Neuronal stem cell (in vitro differentiated cells): ENCODE measurements around the gene UCP1. TPM values are rescaled to one million over a fixed set of nuclear protein-coding genes. Genes with fewer than 3 reads are reported as not detected.

Experiments used
- DNase-seq: peaks from one replicate; pipeline ENCODE4 v3.0.0-alpha.2; 2013; ENCODE audit warnings: low spot score
- H2AFZ ChIP-seq: one replicate; pipeline ENCODE4 v1.6.1; 2013; ENCODE audit warnings: mild to moderate bottlenecking, low read length, inconsistent platforms
- H2AK5ac ChIP-seq: 2 replicates; pipeline ENCODE4 v1.6.1; 2013; ENCODE audit warnings: low read depth, mild to moderate bottlenecking, inconsistent platforms, low read length, moderate library complexity, mixed read lengths
- H2BK120ac ChIP-seq: 2 replicates; pipeline ENCODE4 v1.6.1; 2013; ENCODE audit warnings: low read depth, mild to moderate bottlenecking, inconsistent platforms, low read length, moderate library complexity, mixed read lengths
- H2BK12ac ChIP-seq: one replicate; pipeline ENCODE4 v1.6.1; 2013; ENCODE audit warnings: low read length, inconsistent platforms
- H2BK15ac ChIP-seq: 2 replicates; pipeline ENCODE4 v1.6.1; 2013; ENCODE audit warnings: mild to moderate bottlenecking, low read length, inconsistent platforms, mixed read lengths
- H2BK5ac ChIP-seq: one replicate; pipeline ENCODE4 v1.6.1; 2013; ENCODE audit warnings: inconsistent platforms, mild to moderate bottlenecking, low read length, moderate library complexity
- H3K14ac ChIP-seq: one replicate; pipeline ENCODE4 v1.6.1; 2013; ENCODE audit warnings: low read length, inconsistent platforms
- H3K18ac ChIP-seq: 2 replicates; pipeline ENCODE4 v1.6.1; 2013; ENCODE audit warnings: low read length, inconsistent platforms
- H3K23ac ChIP-seq: 2 replicates; pipeline ENCODE4 v1.6.1; 2013; ENCODE audit warnings: low read depth, mild to moderate bottlenecking, mixed read lengths, low read length, inconsistent platforms; ENCODE audit not compliant: poor library complexity
- H3K27ac ChIP-seq: replicated peaks from 3 replicates; pipeline ENCODE4 v1.5.1; 2013; ENCODE audit warnings: low read length, inconsistent platforms
- H3K27me3 ChIP-seq, 3 experiments: 2 replicates each; pipeline ENCODE4 v1.6.1; 2013; ENCODE audit warnings: low read length in 3 of 3, mild to moderate bottlenecking in 2 of 3, inconsistent platforms in 1 of 3, low read depth in 1 of 3, mixed read lengths in 1 of 3, moderate library complexity in 1 of 3; ENCODE audit not compliant: control insufficient read depth in 3 of 3, insufficient read depth in 3 of 3
- H3K36me3 ChIP-seq, 2 donors: replicated peaks in 1 of 2; 2 replicates each; pipeline ENCODE4 v1.6.1; 2013; ENCODE audit warnings: low read length in 2 of 2; ENCODE audit not compliant: control insufficient read depth in 2 of 2, insufficient read depth in 2 of 2
- H3K4ac ChIP-seq: 2 replicates; pipeline ENCODE4 v1.6.1; 2013; ENCODE audit warnings: inconsistent platforms, mild to moderate bottlenecking, low read length, moderate library complexity
- H3K4me1 ChIP-seq, 2 donors: 1 replicate in 1 of 2; 2 replicates in 1 of 2; pipeline ENCODE4 v1.6.1; 2013; ENCODE audit warnings: low read length in 2 of 2, low read depth in 1 of 2; ENCODE audit not compliant: control insufficient read depth in 2 of 2, insufficient read depth in 1 of 2
- H3K4me2 ChIP-seq: one replicate; pipeline ENCODE4 v1.6.1; 2013; ENCODE audit warnings: mild to moderate bottlenecking, low read length, inconsistent platforms; ENCODE audit not compliant: insufficient read depth, poor library complexity, severe bottlenecking
- H3K4me3 ChIP-seq, 2 donors: 2 replicates each; pipeline ENCODE4 v1.5.1; 2013; ENCODE audit warnings: low read length in 2 of 2, mild to moderate bottlenecking in 2 of 2, inconsistent platforms in 1 of 2, moderate library complexity in 1 of 2
- H3K79me1 ChIP-seq: one replicate; pipeline ENCODE4 v1.6.1; 2013; ENCODE audit warnings: low read depth, mild to moderate bottlenecking, inconsistent platforms, low read length, moderate library complexity
- H3K9ac ChIP-seq: one replicate; pipeline ENCODE4 v1.6.1; 2013; ENCODE audit warnings: mild to moderate bottlenecking, low read depth, low read length, inconsistent platforms; ENCODE audit not compliant: poor library complexity
- H3K9me3 ChIP-seq, 2 donors: replicated peaks in 1 of 2; 2 replicates each; pipeline versions ENCODE3 to v1.6.1; 2013; ENCODE audit warnings: low read length in 2 of 2, mild to moderate bottlenecking in 2 of 2, inconsistent platforms in 1 of 2, low read depth in 1 of 2, mixed read lengths in 1 of 2, moderate library complexity in 1 of 2; ENCODE audit not compliant: control insufficient read depth in 2 of 2, insufficient read depth in 1 of 2
- H4K8ac ChIP-seq: one replicate; pipeline ENCODE4 v1.6.1; 2013; ENCODE audit warnings: low read depth, mild to moderate bottlenecking, inconsistent platforms, low read length, moderate library complexity
- H4K91ac ChIP-seq: one replicate; pipeline ENCODE4 v1.6.1; 2013; ENCODE audit warnings: low read length, low read depth, mild to moderate bottlenecking, inconsistent platforms; ENCODE audit not compliant: poor library complexity
- WGBS, 2 donors: extraction: QIAGEN DNeasy Blood & Tissue Kit; methylation state at CpG; one replicate each; pipeline ENCODE4 v1.1.7; 2013; ENCODE audit warnings: missing lambda C conversion rate in 2 of 2, mixed read lengths in 1 of 2; ENCODE audit not compliant: insufficient read length in 2 of 2, insufficient replicate concordance in 1 of 2; ENCODE audit errors: extremely low coverage in 2 of 2; 5-methylcytosine and 5-hydroxymethylcytosine counted together
- polyA plus RNA-seq, 2 experiments: library from polyadenylated mRNA; stranded (reverse); fragments of 200-250 nt; gene quantifications; one replicate each; pipeline ENCODE4 v1.2.3, GENCODE V29; 2013

Gene UCP1, protein sequence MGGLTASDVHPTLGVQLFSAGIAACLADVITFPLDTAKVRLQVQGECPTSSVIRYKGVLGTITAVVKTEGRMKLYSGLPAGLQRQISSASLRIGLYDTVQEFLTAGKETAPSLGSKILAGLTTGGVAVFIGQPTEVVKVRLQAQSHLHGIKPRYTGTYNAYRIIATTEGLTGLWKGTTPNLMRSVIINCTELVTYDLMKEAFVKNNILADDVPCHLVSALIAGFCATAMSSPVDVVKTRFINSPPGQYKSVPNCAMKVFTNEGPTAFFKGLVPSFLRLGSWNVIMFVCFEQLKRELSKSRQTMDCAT
- polyA plus RNA-seq (2013, experiment 1 of 2), result 0.13 TPM
- 0.07 TPM for polyA plus RNA-seq (2013, experiment 2 of 2)

GRCh38 chr4:140568507-140569306, at the start of gene UCP1:
Gene UCP1, minus strand, starts transcription at chr4:140568961. Its CDS starts 232 bp downstream, at chr4:140568729.
- Histone ChIP-seq H3K9me3 (peaks cover 0 to 4% of the 10 kb centered on the region in 2 donors), H3K4ac (no peak within 1 kb of the TSS), H3K9ac (peak within 1 kb of the TSS; percentile 60), H4K8ac (no peak within 1 kb of the TSS), H2BK15ac (peak within 1 kb of the TSS; percentile 52), H3K18ac (peak within 1 kb of the TSS; percentile 90), H3K23ac (peak within 1 kb of the TSS; percentile 46), H3K4me2 (peak within 1 kb of the TSS; percentile 99), H3K27ac (no peak within 1 kb of the TSS), H2AK5ac (no peak within 1 kb of the TSS), H3K27me3 (peaks cover 9 to 73% (median 39%) of the 10 kb centered on the region in 3 experiments), H2AFZ (peak within 1 kb of the TSS; percentile 92), H4K91ac (no peak within 1 kb of the TSS), H3K79me1 (no peaks in the 10 kb centered on the region), H2BK5ac (no peak within 1 kb of the TSS), H2BK120ac (no peak within 1 kb of the TSS), H3K4me1 (peaks cover 6 to 7% of the 10 kb centered on the region in 2 donors), H3K14ac (peak within 1 kb of the TSS; percentile 32), H3K36me3 (no peaks in the 10 kb centered on the region), H2BK12ac (no peak within 1 kb of the TSS), H3K4me3 (peak within 1 kb of the TSS; percentile 35 to 76)
- no CpG with 5 or more reads among the region's 69 CpGs for WGBS, 2 donors
- peak; percentile 54 for DNase-seq

DNA sequence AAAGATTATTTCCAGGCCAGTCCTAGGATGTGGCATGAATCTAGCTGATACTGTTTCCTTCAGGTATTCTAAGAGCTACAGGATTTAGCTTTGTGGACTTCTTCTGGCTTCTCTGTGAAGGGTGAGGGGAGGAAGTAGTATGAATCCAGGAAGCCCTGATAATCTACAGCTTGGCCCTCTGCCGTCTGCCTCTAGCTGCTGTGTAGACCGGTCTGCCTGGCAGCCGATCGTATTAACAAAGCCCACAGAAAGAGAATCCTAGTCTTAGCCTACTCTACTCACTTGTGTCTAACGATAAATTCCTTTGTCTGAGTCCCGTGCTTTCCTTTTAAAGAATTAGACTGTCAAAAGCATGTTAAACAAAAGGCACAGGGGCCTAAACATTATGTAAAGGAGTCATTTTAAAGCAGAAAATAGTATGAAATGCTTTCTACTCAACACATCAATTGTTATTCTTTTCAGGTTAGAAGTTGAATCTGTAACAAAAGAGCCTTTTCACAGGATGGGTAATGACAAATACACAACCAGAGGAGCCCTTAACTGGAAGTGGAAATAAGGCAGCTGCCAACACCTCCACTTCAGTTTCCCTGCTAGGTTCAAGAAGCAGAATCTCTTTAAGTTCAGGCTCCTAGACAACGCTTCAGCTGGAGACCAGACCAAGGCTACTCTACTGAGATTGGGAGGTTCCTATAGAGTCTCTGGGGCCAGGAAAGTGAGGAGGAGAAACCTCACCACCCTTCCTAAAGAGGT, 48.9 kb upstream of the UCP1 start:
- no peak overlapping the region for H3K4me2 ChIP-seq
- H4K91ac ChIP-seq, result no peak overlapping the region
- H3K79me1 ChIP-seq, result no peaks in the 10 kb centered on the region
- H3K27ac ChIP-seq, result no peak overlapping the region
- H2BK5ac ChIP-seq, result no peak overlapping the region
- peak overlapping the region; percentile 25 for H3K18ac ChIP-seq
- H3K36me3 ChIP-seq, result peaks cover 6 to 17% of the 10 kb centered on the region in 2 donors
- no peak overlapping the region for H2BK12ac ChIP-seq
- H2AK5ac ChIP-seq, result no peak overlapping the region
- peaks cover 0 to 2% of the 10 kb centered on the region in 2 donors for H3K9me3 ChIP-seq
- no peak overlapping the region for H4K8ac ChIP-seq
- no peak overlapping the region for H3K9ac ChIP-seq
- no peak for DNase-seq
- H2BK120ac ChIP-seq, result no peak overlapping the region
- H2BK15ac ChIP-seq, result no peak overlapping the region
- no peak overlapping the region for H3K23ac ChIP-seq
- H3K27me3 ChIP-seq, result no peaks in the 10 kb centered on the region
- no peak overlapping the region for H3K14ac ChIP-seq
- H3K4ac ChIP-seq, result no peak overlapping the region
- H3K4me1 ChIP-seq, result peaks cover 7 to 8% of the 10 kb centered on the region in 2 donors
- peak overlapping the region; percentile 78 for H2AFZ ChIP-seq
- WGBS, 2 donors, result no CpG with 5 or more reads among the region's 7 CpGs
- no peak overlapping the region for H3K4me3 ChIP-seq

DNA sequence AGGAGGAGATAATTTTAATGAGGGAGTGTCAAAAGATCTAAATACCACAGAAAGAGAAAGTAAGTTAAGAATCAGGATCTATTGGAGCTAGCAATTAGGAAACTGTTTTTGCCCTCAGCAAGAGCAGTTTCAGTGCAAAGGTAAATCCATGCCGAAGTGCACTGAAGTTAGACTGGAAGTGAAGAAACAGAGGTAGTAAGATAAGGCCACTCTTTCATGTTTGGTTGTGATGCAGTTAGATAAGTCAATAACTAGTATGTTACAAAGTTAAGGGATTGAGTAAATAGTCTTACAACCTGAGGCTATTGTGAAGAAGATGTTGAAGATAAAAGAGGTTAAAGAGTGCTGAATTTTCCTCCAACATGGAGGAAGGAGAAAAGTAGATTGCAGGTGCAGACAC, 46.7 kb upstream of the UCP1 start:
- no peaks in the 10 kb centered on the region for H3K36me3 ChIP-seq
- peaks cover 7 to 8% of the 10 kb centered on the region in 2 donors for H3K4me1 ChIP-seq
- no peak overlapping the region for H3K4me2 ChIP-seq
- no peak overlapping the region for H2AFZ ChIP-seq
- H3K14ac ChIP-seq, result no peak overlapping the region
- no peaks in the 10 kb centered on the region for H3K79me1 ChIP-seq
- H3K27me3 ChIP-seq, result no peaks in the 10 kb centered on the region
- H3K9me3 ChIP-seq, result no peaks in the 10 kb centered on the region
- no peak overlapping the region for H2BK5ac ChIP-seq
- no peak for DNase-seq
- H3K23ac ChIP-seq, result no peak overlapping the region
- no peak overlapping the region for H2BK120ac ChIP-seq
- H3K4me3 ChIP-seq, result no peak overlapping the region
- no peak overlapping the region for H4K8ac ChIP-seq
- no CpG with 5 or more reads among the region's 1 CpG for WGBS, 2 donors
- H2BK12ac ChIP-seq, result no peak overlapping the region
- H3K27ac ChIP-seq, result no peak overlapping the region
- H2AK5ac ChIP-seq, result no peak overlapping the region
- no peak overlapping the region for H2BK15ac ChIP-seq
- no peak overlapping the region for H3K18ac ChIP-seq
- H3K9ac ChIP-seq, result no peak overlapping the region
- H4K91ac ChIP-seq, result no peak overlapping the region
- no peak overlapping the region for H3K4ac ChIP-seq
